GM12878 (cell line): ENCODE results near the gene RASGRP2. TPM values are rescaled to one million over a fixed set of nuclear protein-coding genes. Genes with fewer than 3 reads are reported as not detected.
A peak's percentile ranks its signal among the peaks of the same experiment; 100 is the strongest.

ENCODE experiments used
- ATF2 ChIP-seq: IDR thresholded peaks from 2 replicates; pipeline ENCODE4 v1.6.1; 2012; ENCODE audit warnings: low read length, inconsistent platforms
- BCL11A ChIP-seq: IDR thresholded peaks from 2 replicates; pipeline ENCODE4 v1.6.1; 2011; ENCODE audit warnings: low read depth, low read length
- CTCF ChIP-seq, 3 experiments: IDR thresholded peaks in 2 of 3; conservative IDR thresholded peaks in 1 of 3; 2 replicates each; pipeline ENCODE4 v1.5.1; 2011; ENCODE audit warnings: low read depth in 3 of 3, low read length in 3 of 3, mild to moderate bottlenecking in 3 of 3, control low read depth in 2 of 3, moderate library complexity in 2 of 3, inconsistent platforms in 1 of 3, mixed read lengths in 1 of 3; ENCODE audit not compliant: control insufficient read depth in 2 of 3, insufficient read depth in 1 of 3; ENCODE audit errors: extremely low read depth in 1 of 3
- GATAD2B ChIP-seq: fragments of 450-650 bp; conservative IDR thresholded peaks from 2 replicates; pipeline ENCODE4 v1.6.1; 2017; ENCODE audit warnings: low read depth, mild to moderate bottlenecking, moderate library complexity
- HSF1 ChIP-seq: fragments of 150-350 bp; IDR thresholded peaks from 2 replicates; pipeline ENCODE4 v1.6.1; 2014; ENCODE audit warnings: mild to moderate bottlenecking, low read depth, low read length
- NRF1 ChIP-seq: conservative IDR thresholded peaks from 2 replicates; pipeline ENCODE4 v1.6.1; 2011; ENCODE audit warnings: mild to moderate bottlenecking, low read depth, low read length, improper control_type of control experiment
- SMARCA5 ChIP-seq: fragments of 450-650 bp; IDR thresholded peaks from 2 replicates; pipeline ENCODE4 v1.6.1; 2017; ENCODE audit warnings: mild to moderate bottlenecking
- YY1 ChIP-seq: IDR thresholded peaks from 2 replicates; pipeline ENCODE4 v1.6.1; 2011; ENCODE audit warnings: low read depth, mild to moderate bottlenecking, low read length
- ZZZ3 ChIP-seq: IDR thresholded peaks from 2 replicates; pipeline ENCODE4 v1.6.1; 2011; ENCODE audit warnings: low read depth; ENCODE audit not compliant: control insufficient read depth, insufficient read length
- polyA plus RNA-seq, 11 experiments: library from polyadenylated mRNA; depleted of rRNA in 4 of 11; unstranded in 6 of 11; stranded (reverse) in 5 of 11; fragments of >200 nt; fragmentation: Nextera tagmentation in 4 of 11; fragmentation: Illumina TruSeq in 1 of 11; extraction: Ambion mirVana in 4 of 11; extraction: Trizol in 1 of 11; gene quantifications; 1 replicate in 1 of 11; 2 replicates in 10 of 11; pipeline versions ENCODE4 v1.2.1 to v1.2.3, GENCODE V29; 2011 to 2016; ENCODE audit warnings: inconsistent platforms in 2 of 11, missing spikeins in 2 of 11, low read depth in 1 of 11
- total RNA-seq, 4 experiments: library from RNA; depleted of rRNA in 3 of 4; stranded (reverse); fragments of >200 nt in 3 of 4; fragmentation: Illumina TruSeq in 1 of 4; extraction: Trizol in 1 of 4; gene quantifications; 2 replicates each; pipeline versions ENCODE4 v1.2.1 to v1.2.3, GENCODE V29; 2013 to 2021

Gene RASGRP2
- total and polyA plus RNA-seq, 10 of the 15 experiments (the other 5 are each of a cell fraction or from before 2014, with no cell fraction given) = 0.26 to 9.0 (median 5.4) TPM

GRCh38 chr11:64743591-64744543 is at the start of gene RASGRP2 (continued):
- TF ChIP-seq NRF1 (0 out of 2 replicates have a peak, but pooled peaks have one; percentile 11), HSF1 (no peak), ATF2 (no peak), YY1 (0 out of 2 replicates have a peak, but pooled peaks have one; percentile 19), BCL11A (no peak), GATAD2B (0 out of 2 replicates have a peak, but pooled peaks have one; percentile 17), SMARCA5 (peak; percentile 81; the same call in 1 of the 2 replicates), CTCF (IDR thresholded peaks at IDR 0.05 in 2 of 3, conservative IDR thresholded peaks at IDR 0.05 in 1 of 3; ENCODE audit: control insufficient read depth in 2 of 3, extremely low read depth in 1 of 3, insufficient read depth in 1 of 3, low read depth in 3 of 3, low read length in 3 of 3) (peak; percentile 67 to 84 (median 74)), ZZZ3 (no peak)
